HG03097 (cell line): Measurements from ENCODE around the gene VPS33B.
"Not testable (repeated sequence)": the region's sequence is repeated elsewhere in the genome, so short reads cannot be mapped to it uniquely, and the experiment has no call there.

Source experiments
- ATAC-seq: cut with Tn5 transposase; IDR thresholded peaks from one replicate; pipeline ENCODE4 v1.9.1; 2021; ENCODE audit not compliant: unreplicated experiment, low FRiP score

VPS33B gene

GRCh38 chr15:91022075-91022831 is at the start of gene VPS33B:
Gene VPS33B (minus strand): TSS chr15:91022594. CDS start chr15:91022249, 345 bp downstream.
- peak; percentile 76 for ATAC-seq

- ATAC-seq, result no peak
These were observed 49.8 kb upstream of the VPS33B start for GRCh38 chr15:91072161-91072560.

- no peak for ATAC-seq
These were observed 48.5 kb upstream of the VPS33B start for GRCh38 chr15:91070872-91071271.

- ATAC-seq, result no peak
These were observed 46.6 kb upstream of the VPS33B start for GRCh38 chr15:91068966-91069365.

GRCh38 chr15:91068436-91068835 is 46.0 kb upstream of the VPS33B start:
- ATAC-seq, result no peak

- ATAC-seq, result no peak
These were observed 44.6 kb upstream of the VPS33B start for GRCh38 chr15:91067036-91067435.

GRCh38 chr15:91065505-91065904 is 43.1 kb upstream of the VPS33B start:
- no peak for ATAC-seq

- ATAC-seq, result no peak
These were observed 39.6 kb upstream of the VPS33B start for GRCh38 chr15:91061997-91062396.

GRCh38 chr15:91061230-91061629 is 38.8 kb upstream of the VPS33B start:
- ATAC-seq, result no peak

GRCh38 chr15:91055548-91056331 is 33.3 kb upstream of the VPS33B start:
- ATAC-seq, result no peak

GRCh38 chr15:91054816-91055215 is 32.4 kb upstream of the VPS33B start:
- ATAC-seq, result no peak

GRCh38 chr15:91051248-91051647 is 28.9 kb upstream of the VPS33B start:
- no peak for ATAC-seq

- ATAC-seq, result no peak
These were observed 27.7 kb upstream of the VPS33B start for GRCh38 chr15:91050128-91050455.

GRCh38 chr15:91049378-91050127 is 27.2 kb upstream of the VPS33B start:
- ATAC-seq, result no peak

- no peak for ATAC-seq
These were observed 25.3 kb upstream of the VPS33B start for GRCh38 chr15:91047545-91048199.

GRCh38 chr15:91046056-91046455 is 23.7 kb upstream of the VPS33B start:
- ATAC-seq, result not testable (repeated sequence)

- ATAC-seq, result no peak
These were observed 22.7 kb upstream of the VPS33B start for GRCh38 chr15:91045065-91045464.

- no peak for ATAC-seq
These were observed 20.9 kb upstream of the VPS33B start for GRCh38 chr15:91043202-91043874.

- no peak for ATAC-seq
These were observed 18.5 kb upstream of the VPS33B start for GRCh38 chr15:91040856-91041255.

- ATAC-seq, result no peak
These were observed 17.6 kb upstream of the VPS33B start for GRCh38 chr15:91039996-91040395.
